CD4-positive, alpha-beta T cell (primary cell): ENCODE data around the gene USP15. TPM values are rescaled to one million over a fixed set of nuclear protein-coding genes. Genes with fewer than 3 reads are reported as not detected.

Source experiments
- ATAC-seq: fragments of 200-7000 bp; cut with Tn5 transposase; one replicate; pipeline ENCODE4 v1.10.0; 2022; ENCODE audit warnings: mild to moderate bottlenecking; ENCODE audit not compliant: poor library complexity
- CTCF ChIA-PET: fragments of 350-600 bp; sonication (Branson Sonifier 250); formaldehyde crosslinking; loops from one replicate; lab custom pipeline; 2021; ENCODE audit warnings: antibody characterized with exemption, inconsistent platforms; lab: Charles Lee
- POLR2A ChIA-PET: fragments of 350-600 bp; sonication (Branson Sonifier 250); formaldehyde crosslinking; loops from one replicate; lab custom pipeline; 2021; ENCODE audit warnings: antibody characterized with exemption, inconsistent platforms; lab: Charles Lee
- DNase-seq, 14 experiments: peaks; one replicate each; pipeline ENCODE4 v3.0.0-alpha.2; 2013 to 2020; ENCODE audit warnings: mixed read lengths in 2 of 14
- H3K27ac ChIP-seq, 2 donors: one replicate each; pipeline versions ENCODE4 v1.5.1 to v1.7.0; 2013; ENCODE audit warnings: low read length in 2 of 2, low read depth in 1 of 2, mild to moderate bottlenecking in 1 of 2
- H3K27me3 ChIP-seq, 2 experiments: 1 replicate in 1 of 2; 2 replicates in 1 of 2; pipeline versions ENCODE4 v1.6.1 to v1.7.0; 2013; ENCODE audit warnings: low read length in 2 of 2, control low read depth in 1 of 2, mild to moderate bottlenecking in 1 of 2, moderate library complexity in 1 of 2; ENCODE audit not compliant: insufficient read depth in 2 of 2, control insufficient read depth in 1 of 2
- H3K36me3 ChIP-seq: one replicate; pipeline ENCODE4 v1.6.1; 2013; ENCODE audit warnings: low read length, control low read depth; ENCODE audit not compliant: insufficient read depth
- H3K4me1 ChIP-seq: one replicate; pipeline ENCODE4 v1.6.1; 2013; ENCODE audit warnings: low read length, control low read depth; ENCODE audit not compliant: insufficient read depth
- H3K4me3 ChIP-seq: one replicate; pipeline ENCODE4 v1.5.1; 2013; ENCODE audit warnings: mild to moderate bottlenecking, low read length, moderate library complexity
- H3K9me3 ChIP-seq, 2 experiments: 1 replicate in 1 of 2; 2 replicates in 1 of 2; pipeline versions ENCODE4 v1.6.1 to v1.7.0; 2013; ENCODE audit warnings: low read length in 2 of 2, mild to moderate bottlenecking in 2 of 2, control low read depth in 1 of 2, moderate library complexity in 1 of 2; ENCODE audit not compliant: control insufficient read depth in 1 of 2, insufficient read depth in 1 of 2
- H3K27ac Mint-ChIP-seq: one replicate; pipeline ENCODE4 v1.8.0; 2020; ENCODE audit warnings: mixed read lengths
- H3K27me3 Mint-ChIP-seq: one replicate; pipeline ENCODE4 v1.8.0; 2021; ENCODE audit warnings: mixed read lengths
- H3K36me3 Mint-ChIP-seq: one replicate; pipeline ENCODE4 v1.8.0; 2021; ENCODE audit warnings: low read depth, mixed read lengths
- H3K4me1 Mint-ChIP-seq: one replicate; pipeline ENCODE4 v1.8.0; 2021; ENCODE audit warnings: low read depth, mixed read lengths
- H3K4me3 Mint-ChIP-seq: one replicate; pipeline ENCODE4 v1.8.0; 2020; ENCODE audit warnings: mild to moderate bottlenecking, mixed read lengths
- H3K9me3 Mint-ChIP-seq: one replicate; pipeline ENCODE4 v1.8.0; 2020; ENCODE audit warnings: mixed read lengths
- intact Hi-C, 2 experiments: fragments of 100-400 bp; cut with DNase I in 1 of 2; cut with micrococcal nuclease in 1 of 2; formaldehyde crosslinking; loops; one replicate each; pipeline versions ENCODE4 v1.15.1 to v1.9.0; 2023 to 2025; cut with DNase I, micrococcal nuclease
- total RNA-seq, 174 experiments: library from RNA in 2 of 174; stranded (reverse) in 2 of 174; gene quantifications; one replicate each; pipeline ENCODE4 v1.2.3 and lab custom pipeline; 2021 to 2026
- TF ChIP-seq, protein P1 (sequence below): fragments of 200-600 bp; IDR thresholded peaks from one replicate; pipeline ENCODE4 v1.8.0; 2022; ENCODE audit warnings: antibody characterized with exemption, mild to moderate bottlenecking

The USP15 gene
- total RNA-seq, 2 experiments from 2014 or later: 212 to 218 TPM

DNA sequence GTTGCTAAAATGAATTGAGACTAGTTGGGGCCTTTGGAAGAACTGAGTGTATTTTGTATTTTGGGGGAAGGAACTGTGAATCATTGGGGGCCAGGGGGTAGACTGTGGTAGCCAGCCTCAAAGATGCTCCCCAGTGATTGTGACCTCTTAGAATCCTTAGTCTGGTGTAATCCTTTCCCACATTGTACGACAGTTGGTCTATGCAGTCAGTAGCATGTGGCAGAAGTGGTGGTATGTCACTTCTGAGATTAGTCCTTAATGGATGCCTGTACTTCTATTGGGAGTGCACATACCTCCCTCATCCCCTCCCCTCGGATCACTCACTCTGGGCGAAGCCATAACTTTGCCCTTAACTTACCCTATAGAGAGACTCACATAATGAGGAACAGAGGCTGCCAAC, 48.0 kb downstream of the USP15 start:
- DNase-seq (no peak), ATAC-seq (no peak)
- H3K4me3 ChIP-seq: no peak overlapping the region
- no peaks in the 10 kb centered on the region for H3K27me3 Mint-ChIP-seq
- intact Hi-C loops: loop anchor here in 1 of 2 experiments (5.0 kb wide), 1 partner anchor 41 kb away; no protein-coding TSS in a partner anchor
- no peak overlapping the region for H3K4me3 Mint-ChIP-seq
- H3K9me3 ChIP-seq: peaks cover 0 to 14% of the 10 kb centered on the region in 2 experiments
- H3K4me1 Mint-ChIP-seq: peaks cover 82% of the 10 kb centered on the region
- H3K27ac ChIP-seq: no peak overlapping the region
- peaks cover 88% of the 10 kb centered on the region for H3K36me3 Mint-ChIP-seq
- peaks cover 45% of the 10 kb centered on the region for H3K36me3 ChIP-seq
- TF ChIP-seq, protein P1, sequence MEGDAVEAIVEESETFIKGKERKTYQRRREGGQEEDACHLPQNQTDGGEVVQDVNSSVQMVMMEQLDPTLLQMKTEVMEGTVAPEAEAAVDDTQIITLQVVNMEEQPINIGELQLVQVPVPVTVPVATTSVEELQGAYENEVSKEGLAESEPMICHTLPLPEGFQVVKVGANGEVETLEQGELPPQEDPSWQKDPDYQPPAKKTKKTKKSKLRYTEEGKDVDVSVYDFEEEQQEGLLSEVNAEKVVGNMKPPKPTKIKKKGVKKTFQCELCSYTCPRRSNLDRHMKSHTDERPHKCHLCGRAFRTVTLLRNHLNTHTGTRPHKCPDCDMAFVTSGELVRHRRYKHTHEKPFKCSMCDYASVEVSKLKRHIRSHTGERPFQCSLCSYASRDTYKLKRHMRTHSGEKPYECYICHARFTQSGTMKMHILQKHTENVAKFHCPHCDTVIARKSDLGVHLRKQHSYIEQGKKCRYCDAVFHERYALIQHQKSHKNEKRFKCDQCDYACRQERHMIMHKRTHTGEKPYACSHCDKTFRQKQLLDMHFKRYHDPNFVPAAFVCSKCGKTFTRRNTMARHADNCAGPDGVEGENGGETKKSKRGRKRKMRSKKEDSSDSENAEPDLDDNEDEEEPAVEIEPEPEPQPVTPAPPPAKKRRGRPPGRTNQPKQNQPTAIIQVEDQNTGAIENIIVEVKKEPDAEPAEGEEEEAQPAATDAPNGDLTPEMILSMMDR: no peak
- no peaks in the 10 kb centered on the region for H3K27me3 ChIP-seq
- peaks cover 6% of the 10 kb centered on the region for H3K9me3 Mint-ChIP-seq
- H3K27ac Mint-ChIP-seq: no peak overlapping the region
- H3K4me1 ChIP-seq: no peaks in the 10 kb centered on the region
- ChIA-PET POLR2A (interaction anchor here (2.5 kb wide), 1 partner anchor 48 kb away, joined by 5 read pairs; the partner anchor contains the start of gene USP15), CTCF (no interaction called here)

DNA sequence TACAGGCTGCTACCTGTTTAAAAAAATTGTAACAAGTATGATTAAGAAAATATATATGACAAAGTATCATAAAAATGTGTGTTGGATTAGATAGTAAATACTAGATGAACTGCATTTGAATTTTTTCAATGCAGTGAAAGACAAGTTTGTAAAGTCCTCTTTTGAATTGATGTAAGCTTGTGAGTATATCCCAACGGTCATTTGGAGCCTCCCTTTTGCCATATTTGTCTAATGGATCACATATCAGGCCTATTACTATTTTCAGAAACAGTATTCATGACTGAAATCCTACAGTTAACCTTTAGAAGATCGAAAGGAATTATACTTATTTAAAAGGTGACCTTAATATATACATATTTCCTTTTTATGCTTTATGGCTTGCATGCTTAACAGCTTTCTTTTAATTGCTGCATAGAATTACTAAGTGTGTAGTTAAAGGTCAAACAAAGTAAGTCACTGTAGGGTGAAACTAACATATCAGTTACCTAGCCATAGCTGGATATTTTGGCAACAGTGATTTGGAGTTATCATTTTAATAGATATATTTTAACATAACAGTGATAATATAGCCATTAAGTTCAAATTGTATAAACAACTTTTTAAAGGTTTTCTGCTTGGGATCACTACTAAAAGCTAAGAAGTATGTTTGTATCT, 53.6 kb downstream of the USP15 start:
- POLR2A ChIA-PET: no interaction called here
- no peaks in the 10 kb centered on the region for H3K4me1 ChIP-seq
- CTCF ChIA-PET: interaction anchor here (1.4 kb wide), 1 partner anchor 54 kb away, joined by 3 read pairs; no protein-coding TSS in a partner anchor
- DNase-seq: no peak
- Mint-ChIP-seq H3K27ac (no peak overlapping the region), H3K36me3 (peaks cover 57% of the 10 kb centered on the region), H3K4me3 (no peak overlapping the region), H3K27me3 (no peaks in the 10 kb centered on the region), H3K4me1 (peaks cover 64% of the 10 kb centered on the region), H3K9me3 (no peaks in the 10 kb centered on the region)
- TF ChIP-seq, protein P1: peak; percentile 10
- H3K36me3 ChIP-seq: peaks cover 18% of the 10 kb centered on the region
- ATAC-seq: no peak
- H3K9me3 ChIP-seq: no peaks in the 10 kb centered on the region
- intact Hi-C loops: loop anchor here (5.0 kb wide), 2 partner anchors 37 to 52 kb away; partner anchors contain the start of gene USP15 (in 1 of the 2)
- no peaks in the 10 kb centered on the region for H3K27me3 ChIP-seq
- H3K4me3 ChIP-seq: no peak overlapping the region
- no peak overlapping the region for H3K27ac ChIP-seq

DNA sequence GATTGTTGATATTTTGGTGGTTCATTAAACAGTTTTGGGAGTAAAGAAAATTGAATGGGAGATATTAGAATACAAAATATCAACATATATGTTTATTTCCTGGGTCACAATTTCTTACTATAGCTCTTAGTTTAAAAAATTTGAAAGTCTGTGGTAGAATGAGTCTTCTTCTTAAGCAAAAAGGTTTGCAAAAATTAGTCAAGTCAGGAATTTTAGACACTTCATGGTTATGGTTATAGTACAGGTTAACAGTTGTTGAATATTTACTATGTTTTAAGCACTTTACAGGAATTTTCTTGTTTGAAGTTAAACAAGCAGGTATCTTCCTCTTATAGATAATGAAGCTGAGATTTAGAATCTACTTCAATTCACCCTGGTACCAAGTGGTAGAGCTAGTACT, 56.8 kb downstream of the USP15 start:
- ATAC-seq (no peak), DNase-seq (no peak)
- Mint-ChIP-seq H3K4me3 (no peak overlapping the region), H3K36me3 (peaks cover 50% of the 10 kb centered on the region), H3K4me1 (peaks cover 48% of the 10 kb centered on the region), H3K27me3 (no peaks in the 10 kb centered on the region), H3K27ac (peak overlapping the region; percentile 6), H3K9me3 (no peaks in the 10 kb centered on the region)
- ChIA-PET POLR2A (interaction anchor here (0.7 kb wide), 1 partner anchor 18 kb away, joined by 3 read pairs; no protein-coding TSS in a partner anchor), CTCF (interaction anchor here (2.0 kb wide), 1 partner anchor 16 kb away, joined by 5 read pairs; no protein-coding TSS in a partner anchor)
- intact Hi-C loops: no loop called here
- H3K4me1 ChIP-seq: no peaks in the 10 kb centered on the region
- no peaks in the 10 kb centered on the region for H3K27me3 ChIP-seq
- no peaks in the 10 kb centered on the region for H3K9me3 ChIP-seq
- H3K36me3 ChIP-seq: peaks cover 36% of the 10 kb centered on the region
- TF ChIP-seq, protein P1: no peak
- no peak overlapping the region for H3K27ac ChIP-seq
- no peak overlapping the region for H3K4me3 ChIP-seq
